GM18867 (cell line): ENCODE results near the gene HPS4.

ENCODE experiments used
- ATAC-seq: cut with Tn5 transposase; IDR thresholded peaks from one replicate; pipeline ENCODE4 v1.9.1; 2021; ENCODE audit warnings: mild to moderate bottlenecking, moderate library complexity; ENCODE audit not compliant: unreplicated experiment

Gene HPS4

GRCh38 chr22:26499188-26499703 lies 15.7 kb upstream of the HPS4 start:
- no peak for ATAC-seq

DNA sequence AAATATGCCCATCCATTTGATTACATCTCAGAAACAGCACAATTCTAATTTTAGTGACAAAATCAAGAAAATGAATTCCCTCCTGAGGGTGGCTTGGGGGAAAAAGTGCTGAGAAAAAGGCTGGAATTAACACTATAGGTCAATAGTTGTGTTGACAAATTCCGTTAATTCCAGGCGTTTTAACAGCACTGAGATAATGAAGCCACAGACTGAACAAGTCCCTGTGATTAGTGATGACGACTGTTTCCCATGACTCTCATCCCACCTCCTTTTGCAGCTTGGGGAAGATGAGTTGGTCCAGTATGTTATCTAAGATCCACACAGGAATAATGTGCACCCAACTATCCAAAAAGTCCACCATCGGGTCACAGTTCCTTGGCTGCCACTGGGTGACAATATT lies 12.9 kb upstream of the HPS4 start:
- no peak for ATAC-seq

DNA sequence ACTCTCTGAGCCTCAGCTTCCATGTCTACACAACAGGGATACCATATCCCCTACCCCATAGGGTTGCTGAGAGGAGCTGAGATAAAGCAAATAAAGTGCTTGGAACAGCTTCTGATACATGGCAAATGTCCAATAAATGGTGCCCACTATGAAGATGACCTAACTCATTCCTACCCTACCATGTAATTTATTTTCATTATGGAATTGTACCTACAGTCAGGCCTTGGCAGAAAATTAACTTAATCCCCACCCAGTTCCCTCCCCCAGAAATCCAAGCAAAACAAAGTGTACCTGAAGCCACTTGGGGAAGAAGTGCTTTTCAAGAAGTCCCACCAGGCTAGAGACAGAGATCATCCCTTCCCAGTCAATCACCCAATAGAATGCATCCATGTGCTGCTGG lies 10.9 kb upstream of the HPS4 start:
- no peak for ATAC-seq

DNA sequence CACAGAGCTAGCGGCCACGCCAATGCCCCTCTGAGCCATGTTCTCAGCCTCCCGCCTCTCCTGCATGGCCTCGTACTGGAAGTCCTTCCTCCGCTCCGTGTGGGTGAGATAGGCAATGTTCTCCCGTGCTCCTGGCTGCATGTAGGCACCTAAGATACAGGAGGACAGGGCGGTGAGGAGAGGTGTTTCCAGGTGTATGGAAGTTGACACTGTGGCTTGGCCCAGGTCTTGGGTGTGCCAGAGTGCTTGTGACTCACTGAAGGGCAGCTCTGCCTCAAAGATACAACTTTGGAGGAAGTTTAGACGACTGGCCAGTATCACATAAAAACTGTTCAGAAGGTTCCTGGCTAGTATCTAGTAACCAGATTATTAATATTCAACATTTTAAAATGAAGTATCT lies 8.6 kb upstream of the HPS4 start:
- no peak for ATAC-seq

DNA sequence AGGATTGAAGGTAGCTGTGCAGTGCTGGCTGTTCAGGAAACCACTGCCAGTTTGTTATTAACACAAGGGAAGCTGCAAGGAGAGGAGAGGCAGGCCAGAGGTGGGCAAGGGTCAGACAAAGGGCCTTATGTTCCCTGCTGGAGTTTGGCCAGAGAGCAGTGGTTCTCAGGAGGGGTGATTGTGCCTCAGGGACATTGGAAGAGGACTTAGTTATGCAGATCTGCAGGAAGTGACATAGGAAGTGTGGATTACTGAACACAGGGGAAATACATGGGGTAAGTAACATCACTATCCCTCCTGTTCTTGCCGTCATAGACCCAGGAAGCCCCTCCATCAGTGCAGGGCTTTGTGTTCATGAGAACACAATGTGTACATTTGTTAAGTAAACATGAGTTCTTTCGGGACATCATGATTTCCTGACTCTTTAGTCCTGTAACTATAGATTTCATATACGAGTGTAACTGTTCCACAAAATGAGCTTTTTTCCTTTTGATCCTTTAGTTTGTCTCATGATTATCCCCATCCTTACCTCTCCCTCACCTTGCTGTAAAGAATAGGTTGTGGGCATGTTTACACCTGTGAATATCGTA lies 6.0 kb upstream of the HPS4 start:
- ATAC-seq: no peak

- no peak for ATAC-seq
These were observed 4.4 kb upstream of the HPS4 start for GRCh38 chr22:26487996-26488395.

GRCh38 chr22:26486394-26486793 lies 2.8 kb upstream of the HPS4 start:
- no peak for ATAC-seq

DNA sequence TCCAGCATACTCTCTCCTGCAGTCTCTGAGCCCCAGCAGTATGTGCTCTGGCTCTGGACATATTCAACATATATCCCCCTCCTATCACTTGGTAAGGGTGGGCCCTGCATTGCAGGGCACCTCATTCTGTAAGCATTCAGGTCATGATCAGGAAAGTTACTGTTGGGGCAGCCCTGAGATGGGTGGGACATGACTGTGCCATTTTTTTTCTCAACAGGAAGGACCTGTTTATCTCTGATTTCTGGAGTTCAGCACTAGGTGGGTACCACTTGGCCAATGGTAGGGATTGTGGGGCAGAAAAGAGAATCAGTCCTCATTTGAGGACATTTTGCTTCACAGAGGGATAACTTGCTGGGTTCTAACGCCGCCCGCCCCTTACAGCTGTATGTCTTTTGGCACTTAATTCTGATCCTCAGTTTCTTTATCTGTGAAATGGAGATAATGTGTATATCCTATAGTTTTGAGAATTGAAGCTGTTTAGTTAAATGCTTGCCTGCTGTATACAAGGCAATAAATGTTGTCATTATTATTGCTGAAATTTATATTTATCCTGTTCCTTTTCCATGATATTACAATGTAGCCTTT lies 2.3 kb upstream of the HPS4 start:
- ATAC-seq: no peak

DNA sequence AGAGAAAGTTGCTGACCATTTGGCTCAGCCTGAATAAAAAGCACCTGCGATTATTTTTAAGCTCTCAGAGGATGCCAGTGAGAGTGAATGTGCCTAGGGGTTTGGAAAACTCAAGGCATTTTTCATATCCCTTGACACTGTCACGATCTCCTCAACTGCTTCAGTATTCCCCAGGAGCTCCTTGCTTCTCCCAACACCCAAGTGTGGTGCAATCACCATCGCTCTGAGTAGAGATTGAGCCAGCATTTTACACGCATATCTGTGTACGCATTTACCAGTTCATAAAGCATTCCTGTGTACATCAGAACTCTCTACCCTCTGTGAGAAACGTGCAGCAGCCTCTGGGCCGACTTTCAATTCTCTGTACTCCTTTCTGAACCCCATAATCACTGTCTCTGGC lies 1.4 kb upstream of the HPS4 start:
- no peak for ATAC-seq

DNA sequence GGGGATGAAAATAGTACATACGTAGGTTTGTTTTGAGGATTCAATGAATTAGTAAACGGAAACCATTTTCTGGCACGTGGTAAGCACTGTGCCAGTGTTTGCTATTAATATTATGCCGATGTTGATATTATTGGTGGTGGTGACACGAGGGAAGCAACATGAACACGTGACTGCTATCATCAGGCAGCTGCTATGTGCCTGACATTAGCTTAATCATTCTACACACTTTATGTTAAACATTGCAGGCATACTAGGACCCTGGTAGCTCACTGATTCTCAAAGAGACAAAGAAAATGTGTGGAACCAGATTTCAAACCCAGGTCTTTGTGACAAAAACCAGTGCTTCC lies 750 bp upstream of the HPS4 start:
- ATAC-seq: no peak

DNA sequence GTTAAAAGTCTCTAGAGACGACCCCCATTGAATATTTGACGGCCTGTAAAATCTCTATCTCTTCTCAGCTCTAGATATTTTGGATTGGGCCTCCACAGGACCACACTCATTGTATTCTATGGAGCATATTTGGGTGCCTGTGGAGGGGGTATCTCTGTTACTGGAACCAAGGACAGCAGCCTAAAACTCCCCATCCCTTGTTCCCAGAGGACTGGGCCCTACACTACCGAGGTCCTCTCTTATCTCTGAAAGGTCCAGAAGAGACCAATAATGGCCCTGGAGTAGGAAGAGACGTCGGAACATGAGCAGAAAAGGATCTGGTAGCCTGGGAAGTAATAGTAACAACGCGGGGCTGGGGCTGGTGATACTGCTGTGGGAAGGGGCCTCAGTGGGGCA lies 542 bp downstream of the HPS4 start:
- no peak for ATAC-seq

GRCh38 chr22:26482161-26482560 lies 1.4 kb downstream of the HPS4 start:
- no peak for ATAC-seq

DNA sequence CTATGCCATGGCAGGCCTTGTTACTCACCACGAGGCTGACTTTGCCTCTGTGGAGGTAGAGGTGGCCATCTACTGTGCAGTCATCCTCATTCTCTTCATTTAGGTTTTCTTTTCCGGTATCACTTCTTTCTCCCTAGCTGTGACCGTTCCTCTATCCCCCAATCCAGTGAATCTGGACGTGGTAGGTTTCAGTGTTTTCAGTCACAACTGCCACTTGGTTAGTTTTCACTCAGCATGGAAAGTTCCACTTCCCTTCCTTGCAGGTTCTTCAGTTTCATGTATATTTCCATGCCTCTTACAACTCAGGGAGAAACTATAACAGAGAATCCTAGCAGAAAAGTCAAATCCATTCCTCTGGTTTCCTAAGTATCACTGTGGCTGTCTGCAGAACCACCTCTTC lies 1.9 kb downstream of the HPS4 start:
- ATAC-seq: no peak

- no peak for ATAC-seq
These were observed 2.4 kb downstream of the HPS4 start for GRCh38 chr22:26481112-26481693.

DNA sequence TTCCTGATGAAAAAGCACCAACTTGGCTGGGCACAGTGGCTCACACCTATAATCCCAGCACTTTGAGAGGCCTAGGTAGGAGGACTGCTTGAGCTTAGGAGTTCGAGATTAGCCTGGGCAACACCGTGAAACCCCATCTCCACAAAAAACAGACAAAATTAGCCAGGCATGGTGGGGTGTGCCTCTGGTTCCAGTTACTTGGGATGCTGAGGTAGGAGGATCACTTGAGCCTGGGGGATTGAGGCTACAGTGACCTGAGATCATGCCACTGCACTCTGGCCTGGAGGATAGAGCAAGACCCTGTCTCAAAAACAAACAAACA lies 3.0 kb downstream of the HPS4 start:
- ATAC-seq: no peak

DNA sequence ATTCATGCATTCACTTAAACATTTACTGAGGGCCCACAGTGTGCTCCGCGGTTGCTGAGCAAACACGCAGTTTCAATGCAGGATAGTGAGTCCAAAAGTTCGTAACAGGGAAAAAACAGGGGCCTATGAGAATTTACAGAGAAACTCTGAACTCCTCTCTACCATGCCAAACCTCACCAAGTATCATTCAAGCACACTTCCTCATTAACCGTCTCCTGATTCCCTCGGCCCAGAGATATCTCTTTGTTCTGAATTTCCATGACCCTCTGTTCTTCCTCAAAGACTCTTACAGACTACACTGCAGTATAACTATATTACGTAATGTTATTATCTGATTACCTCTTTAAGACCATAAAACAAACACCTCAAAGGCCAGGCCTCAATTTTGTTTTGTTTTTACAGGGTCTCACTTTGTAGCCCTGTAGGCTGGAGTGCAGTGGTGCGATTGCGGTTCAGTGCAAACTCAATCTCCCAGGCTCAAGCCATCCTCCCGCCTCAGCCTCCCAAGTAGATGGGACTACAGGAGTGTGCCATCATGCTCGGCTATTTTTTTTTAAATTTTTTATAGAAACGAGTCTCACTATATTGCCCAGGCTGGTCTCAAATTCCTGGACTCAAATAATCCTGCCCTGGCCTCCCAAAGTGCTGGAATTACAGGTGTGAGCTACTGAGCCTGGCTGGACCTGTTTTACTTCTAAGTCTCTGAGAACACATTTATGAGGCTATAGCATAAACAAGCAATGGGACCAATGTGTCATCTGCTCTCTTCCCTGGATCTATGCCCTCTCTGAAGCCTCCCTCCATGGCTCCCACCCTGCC lies 3.6 kb downstream of the HPS4 start:
- ATAC-seq: no peak

DNA sequence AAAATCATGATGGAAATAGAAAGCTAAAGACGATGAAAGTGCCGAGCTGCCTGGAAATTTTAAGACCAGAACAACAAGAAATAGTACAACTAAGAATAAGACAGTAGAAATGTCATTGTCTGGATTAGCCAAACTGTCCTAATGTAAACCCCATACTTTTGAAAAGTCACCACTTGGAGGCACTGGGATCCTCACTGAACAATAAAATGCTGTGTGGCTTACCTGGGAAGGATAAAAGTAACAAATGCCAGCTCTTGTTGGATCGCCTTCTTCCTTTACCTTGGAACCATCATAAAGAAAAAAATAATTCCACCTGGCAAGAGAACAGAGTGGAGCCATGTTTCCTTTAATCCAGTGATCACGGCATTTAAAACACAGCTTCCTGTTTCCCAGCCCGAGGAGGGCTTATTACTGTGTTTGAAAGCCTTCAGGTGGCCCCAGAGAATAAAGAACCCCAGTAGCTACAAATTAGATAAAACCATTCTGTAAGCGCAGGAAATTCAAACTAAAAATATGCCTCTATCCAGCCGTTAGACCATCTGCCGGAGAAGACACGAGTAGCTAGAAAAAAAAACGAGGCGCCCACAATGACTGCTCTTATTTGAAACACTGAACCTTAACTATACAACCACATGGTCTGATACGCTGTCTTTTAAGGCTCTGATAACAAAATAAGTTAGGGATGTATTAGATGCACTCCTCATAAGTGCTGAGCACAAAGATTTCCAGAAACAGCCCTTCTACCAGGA lies 4.4 kb downstream of the HPS4 start:
- ATAC-seq: no peak

- no peak for ATAC-seq
These were observed 6.2 kb downstream of the HPS4 start for GRCh38 chr22:26477341-26477731.

GRCh38 chr22:26476705-26477340 lies 6.8 kb downstream of the HPS4 start:
- no peak for ATAC-seq

- no peak for ATAC-seq
These were observed 8.9 kb downstream of the HPS4 start for GRCh38 chr22:26474682-26475081.

- ATAC-seq: no peak
These were observed 12.1 kb downstream of the HPS4 start for GRCh38 chr22:26471522-26471921.
